ENCODE results near the gene GIPC1. TPM values are rescaled to one million over a fixed set of nuclear protein-coding genes. Genes with fewer than 3 reads are reported as not detected.
A peak's percentile ranks its signal among the peaks of the same experiment; 100 is the strongest.
"Not testable (repeated sequence)": the region's sequence is repeated elsewhere in the genome, so short reads cannot be mapped to it uniquely, and the experiment has no call there.

GIPC1 gene
- 50.0 TPM for total RNA-seq
- long read RNA-seq, transcript GIPC1-205 (8 exons, 1,386 nt): minor isoform, 31 of 97 reads
- long read RNA-seq, transcript GIPC1-203 (9 exons, 1,926 nt): major isoform, 44 of 97 reads
- long read RNA-seq, transcript GIPC1-213 (7 exons, 1,068 nt): minor isoform, 5 of 97 reads
- long read RNA-seq, partial matches to known transcripts: 3 of 97 reads
- long read RNA-seq, other reads (novel, unspliced or antisense): 13 of 97 reads

- peak; percentile 98 for ATAC-seq
- peak; percentile 96 for DNase-seq (ENCODE audit: missing footprints)
- intact Hi-C loops (cut with DNase I): no loop called here
Measured at GRCh38 chr19:14496029-14496833, at the start of gene GIPC1. Gene GIPC1, minus strand, starts transcription at chr19:14496127. Its CDS starts 13,151 bp downstream, at chr19:14482976.

GRCh38 chr19:14545716-14546082 is 49.8 kb upstream of the GIPC1 start:
- DNase-seq (ENCODE audit: missing footprints) (peak; percentile 15), ATAC-seq (no peak)
- intact Hi-C loops (cut with DNase I): no loop called here

- intact Hi-C loops (cut with DNase I): no loop called here
- ATAC-seq: peak; percentile 84
- peak; percentile 84 for DNase-seq (ENCODE audit: missing footprints)
Measured at GRCh38 chr19:14544977-14545715, 49.2 kb upstream of the GIPC1 start.

- intact Hi-C loops (cut with DNase I): no loop called here
- no peak for DNase-seq (ENCODE audit: missing footprints)
- ATAC-seq: no peak
Measured at GRCh38 chr19:14544047-14544446, 48.1 kb upstream of the GIPC1 start.

GRCh38 chr19:14542711-14543328 is 46.9 kb upstream of the GIPC1 start:
- DNase-seq (ENCODE audit: missing footprints) (no peak), ATAC-seq (peak; percentile 24)
- intact Hi-C loops (cut with DNase I): no loop called here

GRCh38 chr19:14541979-14542378 is 46.1 kb upstream of the GIPC1 start:
- intact Hi-C loops (cut with DNase I); ATAC-seq; DNase-seq (ENCODE audit: missing footprints): not testable (repeated sequence)

- ATAC-seq: no peak
- DNase-seq (ENCODE audit: missing footprints): no peak
- intact Hi-C loops (cut with DNase I): no loop called here
Measured at GRCh38 chr19:14540741-14541525, 45.0 kb upstream of the GIPC1 start.

- intact Hi-C loops (cut with DNase I): no loop called here
- DNase-seq (ENCODE audit: missing footprints) (peak; percentile 81), ATAC-seq (peak; percentile 72)
Measured at GRCh38 chr19:14536926-14537692, 41.2 kb upstream of the GIPC1 start.

GRCh38 chr19:14533450-14533849 is 37.5 kb upstream of the GIPC1 start:
- DNase-seq (ENCODE audit: missing footprints) (no peak), ATAC-seq (no peak)
- intact Hi-C loops (cut with DNase I): no loop called here

GRCh38 chr19:14530506-14530905 is 34.6 kb upstream of the GIPC1 start:
- DNase-seq (ENCODE audit: missing footprints): no peak
- intact Hi-C loops (cut with DNase I): no loop called here
- no peak for ATAC-seq

- peak; percentile 86 for DNase-seq (ENCODE audit: missing footprints)
- peak; percentile 0 for ATAC-seq
Measured at GRCh38 chr19:14530005-14530348, 34.0 kb upstream of the GIPC1 start.

GRCh38 chr19:14529254-14530004 is 33.5 kb upstream of the GIPC1 start, which contains the start of gene TECR:
Gene TECR, plus strand, starts transcription at chr19:14529594. Its CDS starts 103 bp downstream, at chr19:14529697.
- DNase-seq (ENCODE audit: missing footprints): peak; percentile 100
- peak; percentile 98 for ATAC-seq
- intact Hi-C loops (cut with DNase I): no loop called here

More at GRCh38 chr19:14530005-14530348, 34.0 kb upstream of the GIPC1 start:
- intact Hi-C loops (cut with DNase I): no loop called here

- DNase-seq (ENCODE audit: missing footprints) (no peak), ATAC-seq (no peak)
- intact Hi-C loops (cut with DNase I): no loop called here
Measured at GRCh38 chr19:14528419-14529253, 32.7 kb upstream of the GIPC1 start.

- intact Hi-C loops (cut with DNase I): no loop called here
- no peak for ATAC-seq
- DNase-seq (ENCODE audit: missing footprints): no peak
Measured at GRCh38 chr19:14526423-14526822, 30.5 kb upstream of the GIPC1 start.

- intact Hi-C loops (cut with DNase I): no loop called here
- no peak for ATAC-seq
Measured at GRCh38 chr19:14525729-14526128, 29.8 kb upstream of the GIPC1 start.

GRCh38 chr19:14520543-14520942 is 24.6 kb upstream of the GIPC1 start:
- intact Hi-C loops (cut with DNase I): no loop called here
- ATAC-seq (no peak), DNase-seq (ENCODE audit: missing footprints) (no peak)

More at GRCh38 chr19:14525729-14526128, 29.8 kb upstream of the GIPC1 start:
- no peak for DNase-seq (ENCODE audit: missing footprints)
